Endothelial cell (in vitro differentiated cells): ENCODE results near the gene RRAS. TPM values are rescaled to one million over a fixed set of nuclear protein-coding genes. Genes with fewer than 3 reads are reported as not detected.

Source experiments
- DNase-seq: peaks from one replicate; pipeline ENCODE4 v3.0.0; 2021; ENCODE audit warnings: low spot score
- H3K27ac Mint-ChIP-seq: one replicate; pipeline ENCODE4 v1.8.0; 2021; ENCODE audit warnings: mixed read lengths, inconsistent platforms; ENCODE audit not compliant: unreplicated experiment
- H3K27me3 Mint-ChIP-seq: one replicate; pipeline ENCODE4 v1.8.0; 2021; ENCODE audit warnings: mild to moderate bottlenecking, moderate library complexity, mixed read lengths, inconsistent platforms; ENCODE audit not compliant: unreplicated experiment
- H3K36me3 Mint-ChIP-seq: one replicate; pipeline ENCODE4 v1.8.0; 2021; ENCODE audit warnings: mild to moderate bottlenecking, low read depth, mixed read lengths, inconsistent platforms; ENCODE audit not compliant: unreplicated experiment
- H3K4me1 Mint-ChIP-seq: one replicate; pipeline ENCODE4 v1.8.0; 2021; ENCODE audit warnings: mild to moderate bottlenecking, mixed read lengths, inconsistent platforms; ENCODE audit not compliant: unreplicated experiment
- H3K4me3 Mint-ChIP-seq: one replicate; pipeline ENCODE4 v1.8.0; 2021; ENCODE audit warnings: mild to moderate bottlenecking, mixed read lengths, inconsistent platforms; ENCODE audit not compliant: unreplicated experiment
- H3K9me3 Mint-ChIP-seq: one replicate; pipeline ENCODE4 v1.8.0; 2021; ENCODE audit warnings: mixed read lengths, inconsistent platforms; ENCODE audit not compliant: unreplicated experiment
- CTCF ChIP-seq: fragments of 200-600 bp; sonication (generic); IDR thresholded peaks from one replicate; pipeline ENCODE4 v1.5.0; 2021; ENCODE audit warnings: antibody characterized with exemption; ENCODE audit not compliant: unreplicated experiment
- total RNA-seq: library from RNA; stranded (reverse); fragmentation: NEBNext Ultra II Directional; extraction: Animal tissue kit (Norgen Biotek cat#: 25700); gene quantifications from one replicate; pipeline ENCODE4 v1.2.1, GENCODE V29; 2021; ENCODE audit not compliant: unreplicated experiment

RRAS gene
- total RNA-seq, 1 donor from 2014 or later, result 23.9 TPM

GRCh38 chr19:49677231-49677900, 37.4 kb upstream of the RRAS start, which contains the start of gene PRMT1:
PRMT1 (plus strand) TSS chr19:49677271; CDS start chr19:49677281, 10 bp downstream.
- Mint-ChIP-seq H3K27ac (peak within 1 kb of the TSS; percentile 99), H3K27me3 (peaks cover 4% of the 10 kb centered on the region), H3K9me3 (no peaks in the 10 kb centered on the region), H3K36me3 (peaks cover 15% of the 10 kb centered on the region), H3K4me3 (peak within 1 kb of the TSS; percentile 98), H3K4me1 (peaks cover 25% of the 10 kb centered on the region)
- DNase-seq, result peak; percentile 65
- no peak for TF ChIP-seq CTCF

- Mint-ChIP-seq H3K36me3 (peaks cover 12% of the 10 kb centered on the region), H3K4me1 (peaks cover 30% of the 10 kb centered on the region), H3K9me3 (no peaks in the 10 kb centered on the region), H3K27me3 (peaks cover 4% of the 10 kb centered on the region), H3K27ac (peak overlapping the region; percentile 99), H3K4me3 (peak overlapping the region; percentile 98)
- no peak for TF ChIP-seq CTCF
- DNase-seq, result peak; percentile 97
Observed at GRCh38 chr19:49676784-49677230, 36.9 kb upstream of the RRAS start.

- peak; percentile 68 for DNase-seq
- Mint-ChIP-seq H3K36me3 (peaks cover 12% of the 10 kb centered on the region), H3K27ac (peak overlapping the region; percentile 99), H3K27me3 (peaks cover 4% of the 10 kb centered on the region), H3K4me1 (peaks cover 30% of the 10 kb centered on the region), H3K4me3 (peak overlapping the region; percentile 98), H3K9me3 (no peaks in the 10 kb centered on the region)
- no peak for TF ChIP-seq CTCF
Observed at GRCh38 chr19:49676136-49676783, 36.3 kb upstream of the RRAS start.

- H3K4me1 Mint-ChIP-seq, result peaks cover 13% of the 10 kb centered on the region
- no peaks in the 10 kb centered on the region for H3K9me3 Mint-ChIP-seq
- peaks cover 8% of the 10 kb centered on the region for H3K27me3 Mint-ChIP-seq
- H3K4me3 Mint-ChIP-seq, result peak overlapping the region; percentile 70
- peaks cover 10% of the 10 kb centered on the region for H3K36me3 Mint-ChIP-seq
- peak; percentile 73 for TF ChIP-seq CTCF
- peak; percentile 90 for DNase-seq
- H3K27ac Mint-ChIP-seq, result peak overlapping the region; percentile 20
Observed at GRCh38 chr19:49672131-49672919, 32.4 kb upstream of the RRAS start.
